ENCODE measurements around the gene GPX2. TPM values are rescaled to one million over a fixed set of nuclear protein-coding genes. Genes with fewer than 3 reads are reported as not detected.

The GPX2 gene
- total RNA-seq, 1 donor from 2014 or later: 77.3 TPM

DNA sequence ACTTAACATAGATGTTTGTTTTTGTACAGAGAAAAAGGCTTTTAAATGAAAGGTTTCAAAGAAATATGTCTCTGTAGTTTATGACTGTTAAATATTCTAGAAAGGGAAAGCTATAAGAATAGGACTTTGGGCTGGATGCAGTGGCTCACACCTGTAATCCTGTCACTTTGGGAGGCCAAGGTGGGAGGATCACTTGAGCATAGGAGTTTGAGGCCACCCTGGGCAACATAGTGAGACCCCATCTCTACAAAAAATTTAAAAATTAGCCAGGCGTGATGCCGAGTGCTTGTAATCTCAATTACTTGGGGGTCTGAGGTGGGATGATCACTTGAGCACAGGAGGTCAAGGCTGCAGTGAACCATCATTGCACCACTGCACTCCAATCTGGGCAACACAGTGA is 11.4 kb downstream of the GPX2 start:
- Histone ChIP-seq H3K27me3 (no peaks in the 10 kb centered on the region), H3K4me3 (no peak overlapping the region), H3K9me3 (no peaks in the 10 kb centered on the region), H3K4me1 (no peaks in the 10 kb centered on the region), H3K36me3 (peaks cover 0 to 28% of the 10 kb centered on the region in 2 donors), H3K27ac (no peak overlapping the region)
- TF ChIP-seq POLR2AphosphoS5 (IDR thresholded peaks at IDR 0.05; ENCODE audit: insufficient read depth in 1 of 2, low read depth in 1 of 2): no peak
- no peak for TF ChIP-seq POLR2A (IDR thresholded peaks at IDR 0.05)
- TF ChIP-seq CTCF (IDR thresholded peaks at IDR 0.05): no peak
- no peak for DNase-seq (ENCODE audit: extremely low spot score in 2 of 2)
- intact Hi-C loops (cut with DNase I): loop anchor here (10.0 kb wide), 1 partner anchor 1324 kb away; no protein-coding TSS in a partner anchor

GRCh38 chr14:64930085-64930843 is 12.3 kb downstream of the GPX2 start:
- H3K9me3 ChIP-seq: no peaks in the 10 kb centered on the region
- DNase-seq (ENCODE audit: extremely low spot score in 2 of 2): no peak
- intact Hi-C loops (cut with DNase I): loop anchor here (10.0 kb wide), 1 partner anchor 1325 kb away; no protein-coding TSS in a partner anchor
- no peak overlapping the region for H3K27ac ChIP-seq
- no peaks in the 10 kb centered on the region for H3K27me3 ChIP-seq
- no peak overlapping the region for H3K4me3 ChIP-seq
- TF ChIP-seq CTCF (IDR thresholded peaks at IDR 0.05): no peak
- no peaks in the 10 kb centered on the region for H3K4me1 ChIP-seq
- peaks cover 0 to 28% of the 10 kb centered on the region in 2 donors for H3K36me3 ChIP-seq

- Histone ChIP-seq H3K4me1 (no peaks in the 10 kb centered on the region), H3K27me3 (no peaks in the 10 kb centered on the region), H3K27ac (no peak overlapping the region), H3K9me3 (no peaks in the 10 kb centered on the region), H3K36me3 (peaks cover 0 to 38% of the 10 kb centered on the region in 2 donors), H3K4me3 (no peak overlapping the region)
- intact Hi-C loops (cut with DNase I): no loop called here
- no peak for DNase-seq (ENCODE audit: extremely low spot score in 2 of 2)
- no peak for TF ChIP-seq CTCF (IDR thresholded peaks at IDR 0.05)
- no peak for TF ChIP-seq POLR2AphosphoS5 (IDR thresholded peaks at IDR 0.05; ENCODE audit: insufficient read depth in 1 of 2, low read depth in 1 of 2)
- TF ChIP-seq POLR2A (IDR thresholded peaks at IDR 0.05): no peak
These were observed 13.6 kb downstream of the GPX2 start for GRCh38 chr14:64929014-64929359.

DNA sequence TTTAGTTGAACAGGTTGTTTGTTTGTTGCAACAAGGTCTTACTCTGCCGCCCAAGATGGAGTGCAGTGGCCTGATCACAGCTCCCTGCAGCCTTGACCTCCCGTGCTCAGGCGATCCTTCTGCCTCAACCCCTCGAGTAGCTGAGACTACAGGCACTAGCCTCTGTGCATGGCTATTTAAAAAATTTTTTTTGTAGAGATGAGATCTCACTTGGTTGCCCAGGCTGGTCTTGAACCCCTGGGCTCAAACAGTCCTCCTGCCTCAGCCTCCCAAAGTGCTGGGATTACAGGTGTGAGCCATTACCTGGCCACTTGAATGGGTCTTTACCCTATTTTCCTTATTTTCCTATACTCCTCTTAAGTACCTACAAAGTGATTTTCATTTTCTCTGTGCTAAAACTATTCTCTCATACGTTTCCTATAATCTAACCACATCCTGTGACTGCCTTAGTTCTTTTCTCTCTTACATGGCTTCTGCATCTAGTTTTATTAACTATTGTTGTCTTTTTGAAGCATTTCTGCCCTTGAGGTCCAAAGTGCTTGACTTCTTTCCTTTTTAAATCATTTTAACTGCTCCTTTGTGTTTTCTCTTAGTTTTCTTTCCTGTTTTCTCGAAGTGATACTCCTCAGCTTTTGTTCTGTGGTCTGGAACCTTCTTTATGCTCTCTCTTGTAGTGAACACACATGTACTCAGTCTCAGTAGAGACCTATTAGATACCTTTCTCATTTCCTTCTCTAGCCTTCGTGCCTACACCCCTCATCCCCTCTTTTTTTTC is 14.1 kb downstream of the GPX2 start:
- no peak for DNase-seq (ENCODE audit: extremely low spot score in 2 of 2)
- intact Hi-C loops (cut with DNase I): no loop called here
- Histone ChIP-seq H3K36me3 (peaks cover 0 to 38% of the 10 kb centered on the region in 2 donors), H3K4me3 (no peak overlapping the region), H3K9me3 (no peaks in the 10 kb centered on the region), H3K27ac (no peak overlapping the region), H3K4me1 (no peaks in the 10 kb centered on the region), H3K27me3 (no peaks in the 10 kb centered on the region)
- TF ChIP-seq CTCF (IDR thresholded peaks at IDR 0.05) (no peak), POLR2AphosphoS5 (IDR thresholded peaks at IDR 0.05; ENCODE audit: insufficient read depth in 1 of 2, low read depth in 1 of 2) (no peak), POLR2A (IDR thresholded peaks at IDR 0.05) (no peak)

DNA sequence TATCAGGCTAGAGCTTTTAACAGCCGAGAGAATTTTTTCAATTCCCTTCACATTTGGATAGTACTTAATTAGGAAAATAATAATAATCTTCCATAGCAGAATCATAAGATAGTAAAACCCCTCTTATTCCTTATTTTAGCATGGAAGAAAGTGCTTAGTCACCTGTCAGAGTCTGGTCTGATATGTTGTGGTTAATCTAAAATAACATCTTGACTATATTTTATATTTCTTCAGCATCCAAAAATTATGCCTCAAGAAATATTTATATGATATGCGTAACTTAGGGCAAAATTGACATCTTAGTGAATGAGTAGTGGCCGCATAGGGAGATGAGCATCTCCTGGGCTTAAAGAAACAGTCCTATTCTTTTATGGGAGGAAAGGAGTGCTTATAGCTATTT is 15.5 kb downstream of the GPX2 start:
- no peaks in the 10 kb centered on the region for H3K9me3 ChIP-seq
- H3K4me1 ChIP-seq: no peaks in the 10 kb centered on the region
- no peak for DNase-seq (ENCODE audit: extremely low spot score in 2 of 2)
- no peak for TF ChIP-seq POLR2AphosphoS5 (IDR thresholded peaks at IDR 0.05; ENCODE audit: insufficient read depth in 1 of 2, low read depth in 1 of 2)
- no peak for TF ChIP-seq POLR2A (IDR thresholded peaks at IDR 0.05)
- no peak for TF ChIP-seq CTCF (IDR thresholded peaks at IDR 0.05)
- H3K4me3 ChIP-seq: no peak overlapping the region
- intact Hi-C loops (cut with DNase I): no loop called here
- H3K27me3 ChIP-seq: no peaks in the 10 kb centered on the region
- no peak overlapping the region for H3K27ac ChIP-seq
- H3K36me3 ChIP-seq: peaks cover 0 to 30% of the 10 kb centered on the region in 2 donors
